ENCODE results near the gene COTL1. TPM values are rescaled to one million over a fixed set of nuclear protein-coding genes. Genes with fewer than 3 reads are reported as not detected.

The COTL1 gene
- total and polyA plus RNA-seq, 12 donors = 20.1 to 93.8 (median 54.3) TPM

GRCh38 chr16:84663433-84664101 lies 45.7 kb upstream of the COTL1 start:
- H3K27ac ChIP-seq = no peak overlapping the region
- DNase-seq = no peak
- H3K9me3 ChIP-seq (replicated peaks in 1 of 3) = no peaks in the 10 kb centered on the region
- H3K36me3 ChIP-seq (replicated peaks in 1 of 2) = peaks cover 0 to 68% of the 10 kb centered on the region in 2 donors
- 71 to 88% (median 75%) methylated on average over 9 of the region's 9 CpGs for WGBS, 4 donors
- intact Hi-C loops (cut with DNase I) = no loop called here
- no peaks in the 10 kb centered on the region for H3K27me3 ChIP-seq
- TF ChIP-seq CTCF (IDR thresholded peaks at IDR 0.05) (no peak), POLR2A (IDR thresholded peaks at IDR 0.05) (no peak)
- H3K4me1 ChIP-seq (replicated peaks in 1 of 2) = peaks cover 5% of the 10 kb centered on the region in 2 donors
- no peak overlapping the region for H3K4me3 ChIP-seq

GRCh38 chr16:84662471-84662870 lies 44.6 kb upstream of the COTL1 start:
- Histone ChIP-seq H3K4me1 (replicated peaks in 1 of 2) (peaks cover 9 to 11% of the 10 kb centered on the region in 2 donors), H3K27me3 (no peaks in the 10 kb centered on the region), H3K9me3 (replicated peaks in 1 of 3) (no peaks in the 10 kb centered on the region), H3K36me3 (replicated peaks in 1 of 2) (peaks cover 0 to 79% of the 10 kb centered on the region in 2 donors), H3K4me3 (no peak overlapping the region), H3K27ac (no peak overlapping the region)
- DNase-seq = no peak
- TF ChIP-seq CTCF (IDR thresholded peaks at IDR 0.05) (no peak), POLR2A (IDR thresholded peaks at IDR 0.05) (no peak)
- intact Hi-C loops (cut with DNase I) = no loop called here
- 93 to 96% (median 95%) methylated on average over 9 of the region's 9 CpGs for WGBS, 4 donors

- Histone ChIP-seq H3K36me3 (replicated peaks in 1 of 2) (peaks cover 0 to 87% of the 10 kb centered on the region in 2 donors), H3K9me3 (replicated peaks in 1 of 3) (no peaks in the 10 kb centered on the region), H3K27ac (no peak overlapping the region), H3K4me1 (replicated peaks in 1 of 2) (peaks cover 9 to 11% of the 10 kb centered on the region in 2 donors), H3K27me3 (no peaks in the 10 kb centered on the region), H3K4me3 (no peak overlapping the region)
- whole genome bisulfite sequencing, 4 donors = 95 to 97% (median 96%) methylated on average over 41 to 51 of the region's 51 CpGs
- TF ChIP-seq POLR2A (IDR thresholded peaks at IDR 0.05) (no peak), CTCF (IDR thresholded peaks at IDR 0.05) (no peak)
- DNase-seq = no peak
- intact Hi-C loops (cut with DNase I) = no loop called here
Measured at GRCh38 chr16:84661418-84662060, 43.7 kb upstream of the COTL1 start.

- Histone ChIP-seq H3K27me3 (no peaks in the 10 kb centered on the region), H3K4me1 (replicated peaks in 1 of 2) (peaks cover 9 to 11% of the 10 kb centered on the region in 2 donors), H3K4me3 (no peak overlapping the region), H3K9me3 (replicated peaks in 1 of 3) (no peaks in the 10 kb centered on the region), H3K36me3 (replicated peaks in 1 of 2) (peaks cover 0 to 84% of the 10 kb centered on the region in 2 donors), H3K27ac (no peak overlapping the region)
- 63 to 73% (median 65%) methylated on average over 7 of the region's 7 CpGs for WGBS, 4 donors
- no peak for TF ChIP-seq POLR2A (IDR thresholded peaks at IDR 0.05)
- no peak for TF ChIP-seq CTCF (IDR thresholded peaks at IDR 0.05)
- intact Hi-C loops (cut with DNase I) = no loop called here
- no peak for DNase-seq
Measured at GRCh38 chr16:84660973-84661372, 43.1 kb upstream of the COTL1 start.

All from adrenal gland (tissue), 12 donors.